GM10248 (cell line): ENCODE measurements around the gene THRAP3.

Source experiments
- CTCF ChIA-PET: fragments of 300-600 bp; sonication (Branson Sonifier 250); formaldehyde crosslinking; extraction: SDS; loops from one replicate; lab custom pipeline; 2021; ENCODE audit warnings: antibody characterized with exemption; lab: Yijun Ruan, JAX
- POLR2A ChIA-PET: fragments of 350-650 bp; sonication (Branson Sonifier 250); formaldehyde crosslinking; extraction: SDS; loops from one replicate; lab custom pipeline; 2020; ENCODE audit warnings: antibody characterized with exemption; lab: Yijun Ruan, JAX
- DNase-seq: peaks from one replicate; pipeline ENCODE4 v3.0.0; 2012; ENCODE audit errors: extremely low spot score
- TF ChIP-seq, protein P1 (sequence below): IDR thresholded peaks from 2 replicates; pipeline ENCODE4 v1.5.1; 2012; ENCODE audit warnings: mild to moderate bottlenecking, low read depth; ENCODE audit errors: extremely low read depth, missing control alignments, control extremely low read depth

The THRAP3 gene

DNA sequence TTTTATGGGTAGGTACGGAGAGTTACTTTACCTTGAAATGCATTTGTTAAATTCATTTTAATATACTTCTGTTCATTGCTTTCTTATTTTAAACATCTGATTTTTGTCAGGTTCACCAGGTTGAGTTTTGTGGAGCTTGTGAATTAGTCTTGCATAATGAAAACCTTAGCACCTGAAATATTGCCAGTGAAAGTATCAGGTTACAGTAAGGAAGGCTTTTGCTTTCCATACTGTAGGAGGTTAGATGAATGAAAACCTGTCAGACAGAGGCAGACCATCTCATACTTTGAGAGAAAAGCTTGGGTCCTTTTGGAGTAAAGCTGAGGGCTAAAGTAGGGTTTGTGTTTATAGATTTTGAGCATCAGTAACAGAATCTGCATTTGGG, 34.7 kb downstream of the THRAP3 start:
- CTCF ChIA-PET: interaction anchor here (1.0 kb wide), 2 partner anchors 15 to 27 kb away, joined by 3 to 6 read pairs; no protein-coding TSS in a partner anchor

DNA sequence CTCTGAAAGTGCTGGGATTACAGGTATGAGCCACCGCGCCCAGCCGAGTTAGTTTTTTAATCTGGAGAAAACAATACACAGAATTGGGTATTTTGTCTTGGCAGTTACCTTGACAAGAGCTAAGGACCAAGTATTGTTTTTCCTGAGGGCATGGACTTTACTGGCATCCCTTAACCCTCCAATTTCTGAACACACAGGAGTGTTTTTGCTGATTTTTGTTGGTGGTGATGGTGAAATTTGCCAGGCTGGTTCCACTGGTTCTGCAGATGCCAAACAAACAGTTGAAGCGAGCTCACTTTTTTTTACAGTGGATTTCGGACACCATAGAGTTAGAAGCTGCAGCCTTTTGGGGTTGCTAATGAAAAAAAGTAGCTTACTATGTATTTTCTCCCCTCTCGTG, 44.7 kb downstream of the THRAP3 start:
- TF ChIP-seq, protein P1, sequence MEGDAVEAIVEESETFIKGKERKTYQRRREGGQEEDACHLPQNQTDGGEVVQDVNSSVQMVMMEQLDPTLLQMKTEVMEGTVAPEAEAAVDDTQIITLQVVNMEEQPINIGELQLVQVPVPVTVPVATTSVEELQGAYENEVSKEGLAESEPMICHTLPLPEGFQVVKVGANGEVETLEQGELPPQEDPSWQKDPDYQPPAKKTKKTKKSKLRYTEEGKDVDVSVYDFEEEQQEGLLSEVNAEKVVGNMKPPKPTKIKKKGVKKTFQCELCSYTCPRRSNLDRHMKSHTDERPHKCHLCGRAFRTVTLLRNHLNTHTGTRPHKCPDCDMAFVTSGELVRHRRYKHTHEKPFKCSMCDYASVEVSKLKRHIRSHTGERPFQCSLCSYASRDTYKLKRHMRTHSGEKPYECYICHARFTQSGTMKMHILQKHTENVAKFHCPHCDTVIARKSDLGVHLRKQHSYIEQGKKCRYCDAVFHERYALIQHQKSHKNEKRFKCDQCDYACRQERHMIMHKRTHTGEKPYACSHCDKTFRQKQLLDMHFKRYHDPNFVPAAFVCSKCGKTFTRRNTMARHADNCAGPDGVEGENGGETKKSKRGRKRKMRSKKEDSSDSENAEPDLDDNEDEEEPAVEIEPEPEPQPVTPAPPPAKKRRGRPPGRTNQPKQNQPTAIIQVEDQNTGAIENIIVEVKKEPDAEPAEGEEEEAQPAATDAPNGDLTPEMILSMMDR: no peak
- no peak for DNase-seq
- ChIA-PET POLR2A (no interaction called here), CTCF (interaction anchor here (1.1 to 1.5 kb wide), 4 partner anchors 12 to 74 kb away, joined by 3 to 6 read pairs (median 4); no protein-coding TSS in a partner anchor)

More for the DNA sequence above, 34.7 kb downstream of the THRAP3 start:
- POLR2A ChIA-PET: no interaction called here
- TF ChIP-seq, protein P1: no peak
- no peak for DNase-seq

DNA sequence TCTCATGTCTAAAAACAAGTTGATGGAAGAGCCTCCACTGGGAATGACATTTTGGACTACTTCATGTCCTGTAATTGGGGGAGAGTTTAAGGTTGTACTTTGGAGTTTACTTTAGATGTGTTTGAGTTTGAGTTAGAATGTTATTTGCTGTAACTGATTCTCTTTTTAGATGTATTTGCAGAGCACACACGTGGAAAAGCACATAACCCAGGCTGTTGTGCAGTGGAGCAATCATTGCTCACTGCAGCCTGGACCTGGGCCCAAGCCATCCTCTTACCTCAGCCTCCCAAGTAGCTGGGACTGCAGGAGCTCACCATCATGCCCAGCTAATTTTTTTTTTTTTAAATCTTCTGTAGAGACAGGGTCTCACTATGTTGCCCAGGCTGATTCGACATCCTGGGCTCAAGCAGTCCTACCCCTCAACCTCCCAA, 45.2 kb downstream of the THRAP3 start:
- no peak for DNase-seq
- ChIA-PET POLR2A (no interaction called here), CTCF (interaction anchor here (0.9 to 1.6 kb wide), 8 partner anchors 11 to 135 kb away, joined by 3 to 6 read pairs (median 4); no protein-coding TSS in a partner anchor)
- TF ChIP-seq, protein P1: no peak

DNA sequence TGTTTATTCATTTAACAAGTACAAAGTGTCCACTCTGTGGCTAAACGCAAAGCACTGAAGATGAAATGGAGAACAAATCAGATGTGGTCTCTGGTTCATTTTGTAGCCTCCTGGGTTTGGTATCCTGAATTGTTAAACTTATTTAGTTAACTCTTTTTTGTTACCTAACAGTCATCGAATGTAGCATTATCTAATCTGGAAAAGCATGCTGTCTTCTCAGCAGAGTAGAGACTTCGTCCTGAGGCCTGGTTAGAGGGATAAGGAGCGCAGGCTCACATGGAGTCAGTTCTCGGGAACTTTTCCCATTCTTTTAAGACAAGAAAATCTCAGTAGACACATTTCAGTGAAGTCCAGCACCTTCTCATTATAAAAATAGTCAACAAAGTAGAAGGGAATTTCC, 48.8 kb downstream of the THRAP3 start:
- ChIA-PET CTCF (no interaction called here), POLR2A (no interaction called here)
- TF ChIP-seq, protein P1: no peak
- DNase-seq: no peak

DNA sequence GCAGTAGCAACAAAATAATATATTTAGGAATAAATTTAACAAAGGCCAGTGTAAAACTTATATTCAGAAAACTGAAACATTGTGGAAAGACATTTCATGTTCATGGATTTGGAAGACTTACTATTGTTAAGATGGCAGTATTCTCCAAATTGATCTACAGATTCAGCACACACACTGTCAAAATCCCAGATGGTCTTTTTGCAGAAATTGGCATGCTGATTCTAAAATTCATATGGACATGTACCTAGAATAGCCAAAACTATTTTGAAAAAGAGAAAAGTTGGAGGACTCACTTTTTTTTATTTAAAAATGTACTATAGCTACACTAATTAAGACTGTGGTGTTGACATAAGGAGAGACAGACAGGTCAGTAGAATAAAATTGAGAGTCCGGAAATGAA, 50.0 kb downstream of the THRAP3 start:
- ChIA-PET POLR2A (interaction anchor here (0.6 kb wide), 1 partner anchor 190 kb away, joined by 3 read pairs; the partner anchor contains the start of gene MRPS15), CTCF (interaction anchor here (1.0 to 1.5 kb wide), 3 partner anchors 11 to 15 kb away, joined by 3 to 4 read pairs (median 3); no protein-coding TSS in a partner anchor)
- TF ChIP-seq, protein P1: no peak
- no peak for DNase-seq

DNA sequence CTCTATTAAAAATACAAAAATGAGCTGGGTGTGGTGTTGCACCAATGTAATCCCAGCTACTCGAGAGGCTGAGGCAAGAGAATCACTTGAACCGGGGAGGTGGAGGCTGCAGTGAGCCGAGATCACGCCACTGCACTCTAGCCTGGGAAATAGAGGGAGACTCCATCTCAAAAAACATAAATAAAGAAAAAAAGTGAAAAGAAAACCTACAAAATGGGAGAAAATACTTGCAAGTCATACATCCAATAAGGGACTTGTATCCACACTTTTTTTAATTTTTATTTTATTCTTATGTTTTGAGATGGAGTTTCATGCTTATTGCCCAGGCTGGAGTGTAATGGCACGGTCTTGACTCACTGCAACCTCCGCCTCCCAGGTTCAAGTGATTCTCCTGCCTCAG, 52.4 kb downstream of the THRAP3 start:
- CTCF ChIA-PET: interaction anchor here (0.9 kb wide), 1 partner anchor 9 kb away, joined by 4 read pairs; no protein-coding TSS in a partner anchor
- POLR2A ChIA-PET: no interaction called here
- no peak for DNase-seq
- TF ChIP-seq, protein P1: no peak
